GM10266 (cell line): ENCODE data around the gene WDR7.

Experiments used
- DNase-seq: peaks from one replicate; pipeline ENCODE4 v3.0.0; 2012; ENCODE audit errors: extremely low spot score
- TF ChIP-seq, protein P1 (sequence below): IDR thresholded peaks from 2 replicates; pipeline ENCODE4 v1.5.1; 2012; ENCODE audit warnings: mild to moderate bottlenecking, low read depth; ENCODE audit not compliant: control insufficient read depth, insufficient read depth; ENCODE audit errors: missing control alignments

WDR7 gene

DNA sequence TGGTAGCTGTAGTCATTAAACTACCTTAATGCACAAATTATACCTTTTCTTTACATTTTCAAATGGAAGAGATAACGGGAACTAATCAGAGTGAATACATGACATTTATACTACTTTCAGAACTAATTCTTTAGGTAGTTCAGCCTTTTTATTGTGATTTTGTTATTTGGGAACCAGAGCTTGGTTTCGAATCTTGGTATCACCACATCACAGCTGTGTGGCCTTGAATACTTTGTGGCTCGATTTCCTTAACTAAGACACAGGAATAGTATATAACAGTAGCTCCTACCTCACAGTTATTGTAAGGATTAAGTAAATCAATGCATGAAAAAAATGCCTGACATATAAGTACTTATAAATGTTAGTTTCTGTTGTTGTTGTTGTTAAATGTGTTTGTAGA is 240.0 kb downstream of the WDR7 start:
- TF ChIP-seq, protein P1, sequence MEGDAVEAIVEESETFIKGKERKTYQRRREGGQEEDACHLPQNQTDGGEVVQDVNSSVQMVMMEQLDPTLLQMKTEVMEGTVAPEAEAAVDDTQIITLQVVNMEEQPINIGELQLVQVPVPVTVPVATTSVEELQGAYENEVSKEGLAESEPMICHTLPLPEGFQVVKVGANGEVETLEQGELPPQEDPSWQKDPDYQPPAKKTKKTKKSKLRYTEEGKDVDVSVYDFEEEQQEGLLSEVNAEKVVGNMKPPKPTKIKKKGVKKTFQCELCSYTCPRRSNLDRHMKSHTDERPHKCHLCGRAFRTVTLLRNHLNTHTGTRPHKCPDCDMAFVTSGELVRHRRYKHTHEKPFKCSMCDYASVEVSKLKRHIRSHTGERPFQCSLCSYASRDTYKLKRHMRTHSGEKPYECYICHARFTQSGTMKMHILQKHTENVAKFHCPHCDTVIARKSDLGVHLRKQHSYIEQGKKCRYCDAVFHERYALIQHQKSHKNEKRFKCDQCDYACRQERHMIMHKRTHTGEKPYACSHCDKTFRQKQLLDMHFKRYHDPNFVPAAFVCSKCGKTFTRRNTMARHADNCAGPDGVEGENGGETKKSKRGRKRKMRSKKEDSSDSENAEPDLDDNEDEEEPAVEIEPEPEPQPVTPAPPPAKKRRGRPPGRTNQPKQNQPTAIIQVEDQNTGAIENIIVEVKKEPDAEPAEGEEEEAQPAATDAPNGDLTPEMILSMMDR, result no peak
- no peak for DNase-seq

DNA sequence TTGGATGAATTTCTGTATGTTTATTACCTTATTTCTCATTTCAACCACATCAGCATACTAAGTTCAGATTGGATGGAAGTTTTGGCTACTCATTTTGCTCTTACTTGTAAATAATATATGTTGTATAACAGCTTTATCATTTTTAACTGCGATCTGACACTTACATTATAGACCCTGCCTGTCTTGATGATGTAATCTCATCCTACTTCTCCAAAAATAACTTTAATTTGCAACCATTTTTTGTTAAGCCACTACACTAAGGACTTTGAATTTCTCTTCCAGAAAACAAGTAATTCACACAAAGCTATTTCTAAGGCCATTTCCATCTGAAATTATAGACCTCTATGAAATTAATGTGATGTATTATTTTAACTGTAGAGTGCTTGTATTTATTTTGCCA is 240.7 kb downstream of the WDR7 start:
- no peak for DNase-seq
- TF ChIP-seq, protein P1, result no peak

DNA sequence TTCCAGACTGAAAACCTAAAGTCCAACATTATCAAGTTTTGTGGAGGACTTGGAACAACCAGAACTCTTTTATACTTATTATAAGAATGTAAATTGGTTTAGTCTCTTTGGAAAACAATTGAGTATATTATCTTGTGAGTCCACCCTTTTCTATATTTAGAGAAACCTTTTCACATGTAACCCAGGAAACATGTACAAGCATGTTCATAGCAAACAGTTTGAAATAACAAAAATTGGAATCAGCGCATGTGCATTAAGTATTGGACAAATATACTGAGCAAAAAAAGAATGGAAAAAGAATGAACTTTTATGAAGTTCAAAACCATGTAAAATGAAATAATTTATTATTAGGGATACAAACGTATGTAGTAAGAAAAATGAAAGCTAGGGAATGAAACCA is 246.0 kb downstream of the WDR7 start:
- TF ChIP-seq, protein P1, result no peak

DNA sequence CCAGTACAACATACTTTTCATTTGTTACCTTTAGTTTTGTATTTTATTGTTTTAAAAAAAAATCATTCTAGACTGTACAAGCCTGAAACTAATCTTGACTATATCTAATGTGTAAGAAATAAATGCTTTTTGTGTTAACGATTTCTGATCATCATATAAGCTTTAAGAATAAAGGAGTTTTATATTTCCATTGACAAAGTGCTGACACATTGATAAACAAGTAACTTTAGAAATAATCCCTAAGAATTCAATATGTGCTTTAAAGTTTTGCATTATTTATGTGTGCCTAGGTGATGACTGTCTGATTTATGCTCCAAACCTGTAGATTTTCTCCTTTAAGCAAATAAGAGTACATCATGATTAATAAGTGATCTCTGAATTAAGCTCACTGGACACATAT is 248.5 kb downstream of the WDR7 start:
- TF ChIP-seq, protein P1, result no peak
- DNase-seq, result no peak

More for the DNA sequence above, 246.0 kb downstream of the WDR7 start:
- DNase-seq, result no peak

GRCh38 chr18:56900195-56901094 is 249.3 kb downstream of the WDR7 start:
- no peak for DNase-seq
- TF ChIP-seq, protein P1, result no peak

DNA sequence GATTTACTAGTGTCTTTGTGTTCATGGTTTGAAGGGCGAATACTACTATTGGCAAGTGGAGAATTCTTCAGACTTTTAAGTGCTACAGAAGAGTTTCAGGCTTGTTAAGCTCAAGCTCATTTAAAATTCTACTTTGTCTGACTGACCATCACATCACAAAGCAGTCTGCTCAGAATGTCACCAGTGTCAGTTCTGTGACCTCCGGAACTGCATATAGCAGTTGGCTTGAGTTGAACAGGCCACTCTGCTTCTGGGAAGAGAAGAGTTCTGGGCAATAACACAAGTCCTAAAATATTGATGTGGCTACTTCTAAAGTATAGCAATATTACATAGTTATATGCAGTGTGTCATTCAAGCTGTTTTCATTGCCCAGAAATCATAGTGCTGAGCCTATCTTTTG is 250.8 kb downstream of the WDR7 start:
- TF ChIP-seq, protein P1, result no peak
- no peak for DNase-seq

DNA sequence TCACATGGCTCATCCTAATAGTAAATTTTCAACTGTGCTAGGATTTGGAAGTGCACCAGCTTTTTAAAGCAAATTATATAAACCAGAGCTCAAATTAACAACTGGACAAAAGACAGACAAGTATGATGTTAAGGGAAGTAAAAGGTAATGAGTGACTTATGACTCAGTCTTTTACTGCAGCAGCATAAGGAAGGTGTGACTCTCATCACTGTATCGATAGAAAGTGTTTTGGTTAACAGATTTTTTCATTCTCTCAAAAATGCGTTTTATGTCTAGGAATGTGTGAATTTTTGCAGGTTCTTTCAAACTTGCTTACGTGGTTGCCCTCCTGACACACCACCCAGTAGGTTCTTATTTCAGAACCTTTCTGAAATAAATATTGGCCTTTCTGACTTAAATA is 251.5 kb downstream of the WDR7 start:
- TF ChIP-seq, protein P1, result no peak
- DNase-seq, result no peak
